H1 (cell line): ENCODE data around the gene PABPN1. TPM values are rescaled to one million over a fixed set of nuclear protein-coding genes. Genes with fewer than 3 reads are reported as not detected.

Source experiments
- BACH1 ChIP-seq: IDR thresholded peaks from 2 replicates; pipeline ENCODE4 v1.6.1; 2012; ENCODE audit warnings: low read length, improper control_type of control experiment
- BCL11A ChIP-seq, 2 experiments: IDR thresholded peaks; one replicate each; pipeline ENCODE4 v1.6.1; 2011; ENCODE audit warnings: low read depth in 2 of 2, low read length in 2 of 2, mild to moderate bottlenecking in 2 of 2
- KDM4A ChIP-seq: IDR thresholded peaks from one replicate; pipeline ENCODE4 v1.7.1; 2012; ENCODE audit warnings: low read depth, mild to moderate bottlenecking, moderate library complexity, low read length, inconsistent platforms; ENCODE audit not compliant: severe bottlenecking
- RFX5 ChIP-seq: IDR thresholded peaks from 2 replicates; pipeline ENCODE4 v1.6.1; 2011; ENCODE audit warnings: low read depth, low read length, improper control_type of control experiment, borderline replicate concordance
- SIN3A ChIP-seq, 2 experiments: IDR thresholded peaks in 1 of 2; conservative IDR thresholded peaks in 1 of 2; 2 replicates each; pipeline ENCODE4 v1.6.1; 2011 to 2012; ENCODE audit warnings: low read length in 2 of 2, improper control_type of control experiment in 1 of 2, low read depth in 1 of 2, mild to moderate bottlenecking in 1 of 2
- SIRT6 ChIP-seq: IDR thresholded peaks from one replicate; pipeline ENCODE4 v1.7.1; 2012; ENCODE audit warnings: low read length, inconsistent platforms
- TAF1 ChIP-seq: IDR thresholded peaks from 2 replicates; pipeline ENCODE4 v1.6.1; 2011; ENCODE audit warnings: mild to moderate bottlenecking, low read depth, low read length
- polyA plus RNA-seq, 7 experiments: library from polyadenylated mRNA; depleted of rRNA in 3 of 7; stranded (reverse) in 5 of 7; unstranded in 2 of 7; fragments of >200 nt in 5 of 7; fragments of 200-250 nt in 2 of 7; gene quantifications; 1 replicate in 5 of 7; 2 replicates in 1 of 7; 4 replicates in 1 of 7; pipeline versions ENCODE4 v1.2.1 to v1.2.3, GENCODE V29; 2011 to 2013; ENCODE audit warnings: missing spikeins in 2 of 7, mixed read lengths in 2 of 7
- total RNA-seq: library from RNA; stranded (reverse); fragmentation: NEBNext Ultra II Directional; extraction: Animal tissue kit (Norgen Biotek cat#: 25700); gene quantifications from 2 replicates; pipeline ENCODE4 v1.2.1, GENCODE V29; 2021
- TF ChIP-seq, protein P1 (sequence below): IDR thresholded peaks from 2 replicates; pipeline ENCODE4 v1.6.1; 2012; ENCODE audit warnings: inconsistent platforms

PABPN1 gene
- total and polyA plus RNA-seq, 2 of the 8 experiments (the other 6 are each of a cell fraction or from before 2014, with no cell fraction given), result 300 to 331 TPM

DNA sequence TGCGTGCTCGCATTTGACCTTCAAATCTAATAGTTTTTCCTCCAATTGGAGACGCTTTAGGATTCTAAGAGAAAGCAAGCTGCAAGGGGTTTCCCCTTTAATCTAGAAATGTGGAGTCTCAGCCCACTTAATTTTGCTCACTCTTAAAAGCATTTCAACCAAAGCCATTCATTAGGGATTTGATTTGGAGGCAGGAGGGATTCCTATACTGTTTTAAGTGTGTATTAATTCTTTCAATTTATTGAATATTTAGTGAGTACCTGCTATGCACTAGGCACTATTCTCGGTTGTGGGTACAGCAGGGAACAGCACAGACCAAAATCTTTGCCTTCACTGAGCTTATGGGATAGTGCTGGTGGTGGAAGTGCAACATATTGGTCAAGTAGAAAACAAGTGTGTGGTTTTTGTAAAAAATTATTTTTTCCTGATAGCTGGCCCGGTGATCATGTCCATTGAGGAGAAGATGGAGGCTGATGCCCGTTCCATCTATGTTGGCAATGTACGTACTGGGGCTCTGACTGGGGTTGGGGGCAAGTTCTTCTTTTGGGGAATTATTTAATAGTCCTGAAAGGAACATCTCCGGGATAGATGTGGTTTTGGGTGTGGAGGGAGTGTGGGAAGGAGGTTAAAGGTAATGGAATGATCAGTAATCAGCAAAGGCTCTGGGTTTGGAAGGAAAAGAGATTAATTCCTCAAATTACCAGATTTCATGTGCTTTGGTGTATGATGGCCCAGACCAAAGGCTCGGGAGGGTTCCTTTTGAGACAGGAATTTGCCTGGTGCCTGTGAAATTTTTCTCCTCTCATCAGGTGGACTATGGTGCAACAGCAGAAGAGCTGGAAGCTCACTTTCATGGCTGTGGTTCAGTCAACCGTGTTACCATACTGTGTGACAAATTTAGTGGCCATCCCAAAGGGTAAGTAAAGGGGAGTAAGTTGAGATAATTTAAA is 1.6 kb downstream of the PABPN1 start (continued):
- TF ChIP-seq, protein P1, sequence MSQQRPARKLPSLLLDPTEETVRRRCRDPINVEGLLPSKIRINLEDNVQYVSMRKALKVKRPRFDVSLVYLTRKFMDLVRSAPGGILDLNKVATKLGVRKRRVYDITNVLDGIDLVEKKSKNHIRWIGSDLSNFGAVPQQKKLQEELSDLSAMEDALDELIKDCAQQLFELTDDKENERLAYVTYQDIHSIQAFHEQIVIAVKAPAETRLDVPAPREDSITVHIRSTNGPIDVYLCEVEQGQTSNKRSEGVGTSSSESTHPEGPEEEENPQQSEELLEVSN, result no peak
- TF ChIP-seq RFX5 (no peak), SIN3A (conservative IDR thresholded peaks at IDR 0.05 in 1 of 2, IDR thresholded peaks at IDR 0.05 in 1 of 2; ENCODE audit: low read depth in 1 of 2, low read length in 2 of 2) (no peak), SIRT6 (no peak), KDM4A (no peak), BACH1 (no peak), BCL11A (IDR thresholded peaks at IDR 0.05; ENCODE audit: low read depth in 2 of 2, low read length in 2 of 2) (no peak), TAF1 (no peak)
